Measurements from ENCODE around the gene CCDC120. TPM values are rescaled to one million over a fixed set of nuclear protein-coding genes. Genes with fewer than 3 reads are reported as not detected.

The CCDC120 gene
- total and polyA plus RNA-seq, 9 of the 15 experiments (the other 6 are each of a cell fraction or from before 2014, with no cell fraction given) = 0.13 to 3.6 (median 0.54) TPM

GRCh38 chrX:49072712-49073095, 13.9 kb downstream of the CCDC120 start:
- in situ Hi-C loops (cut with MboI) = no loop called here
- no peak overlapping the region for H3K9ac ChIP-seq (ENCODE audit: insufficient read depth in 1 of 2, low read depth in 2 of 2, low read length in 2 of 2)
- POLR2A ChIA-PET = no interaction called here
- H3K4me1 ChIP-seq (replicated peaks in 1 of 2; ENCODE audit: control insufficient read depth in 2 of 2, insufficient read depth in 2 of 2, low read length in 2 of 2) = peaks cover 0 to 39% of the 10 kb centered on the region in 2 experiments; a peak in 3 of 5 replicates
- H3K27ac ChIP-seq (ENCODE audit: extremely low read depth, low read depth, low read length) = no peak overlapping the region
- H3K36me3 ChIP-seq (ENCODE audit: control insufficient read depth, insufficient read depth, low read length) = peaks cover 27% of the 10 kb centered on the region; the same call in 2 of the 3 replicates
- H4K20me1 ChIP-seq (replicated peaks; ENCODE audit: control insufficient read depth, insufficient read depth, low read length) = no peaks in the 10 kb centered on the region
- H2AFZ ChIP-seq (ENCODE audit: low read depth, low read length) = no peak overlapping the region
- H3K4me2 ChIP-seq (ENCODE audit: insufficient read depth, low read length) = no peak overlapping the region
- H3K9me1 ChIP-seq (ENCODE audit: control insufficient read depth, insufficient read depth, low read length) = no peaks in the 10 kb centered on the region
- WGBS (ENCODE audit: insufficient coverage, low coverage, missing lambda C conversion rate) = 91% methylated on average over 6 of the region's 10 CpGs
- H3K27me3 ChIP-seq (ENCODE audit: control insufficient read depth in 2 of 2, insufficient read depth in 2 of 2, low read length in 2 of 2) = no peaks in the 10 kb centered on the region
- intact Hi-C loops (cut with micrococcal nuclease) = no loop called here
- DNase-seq (ENCODE audit: extremely low read depth in 1 of 4, low spot score in 3 of 4) (no peak), ATAC-seq (peak; percentile 29), FAIRE-seq (no peak)
- no peaks in the 10 kb centered on the region for H3K79me2 ChIP-seq (ENCODE audit: control insufficient read depth, insufficient read depth, low read length)
- CTCF ChIA-PET (ENCODE audit: low intra/inter-chr PET ratio) = no interaction called here
- BruUV-seq (replicated peaks) = no TSS peak
- H3K4me3 ChIP-seq = no peak overlapping the region
- TF ChIP-seq NCOA1 (IDR thresholded peaks at IDR 0.05; ENCODE audit: low read depth) = no peak
- no peak for TF ChIP-seq NFE2L1 (tag; IDR thresholded peaks at IDR 0.05; ENCODE audit: borderline replicate concordance, low read depth)
- peak; percentile 42; the same call in 1 of the 2 replicates for TF ChIP-seq RBFOX2 (IDR thresholded peaks at IDR 0.05; ENCODE audit: low read depth, low read length)
- TF ChIP-seq EHMT2 (IDR thresholded peaks at IDR 0.05) = no peak
- no peak for TF ChIP-seq RBM15 (IDR thresholded peaks at IDR 0.05; ENCODE audit: insufficient read depth, low read length)
- H3K9me3 ChIP-seq (replicated peaks; ENCODE audit: control insufficient read depth, insufficient read depth, low read depth, low read length) = no peaks in the 10 kb centered on the region
